SU-DHL-6 (cell line): ENCODE results near the gene RANBP9.
A peak's percentile ranks its signal among the peaks of the same experiment; 100 is the strongest.

Experiments used
- EZH2phosphoT487 ChIP-seq: fragments of 200-600 bp; sonication (generic), shearing (Covaris generic); conservative IDR thresholded peaks from 2 replicates; pipeline ENCODE4 v1.6.1; 2018; ENCODE audit warnings: mild to moderate bottlenecking, antibody characterized with exemption, low read length, moderate library complexity, mixed read lengths
- TF ChIP-seq, protein P1 (sequence below): fragments of 200-600 bp; sonication (generic); IDR thresholded peaks from one replicate; pipeline ENCODE4 v1.5.1; 2017; ENCODE audit warnings: antibody characterized with exemption, mild to moderate bottlenecking, low read length, moderate library complexity; ENCODE audit not compliant: insufficient read depth, poor library complexity, severe bottlenecking

DNA sequence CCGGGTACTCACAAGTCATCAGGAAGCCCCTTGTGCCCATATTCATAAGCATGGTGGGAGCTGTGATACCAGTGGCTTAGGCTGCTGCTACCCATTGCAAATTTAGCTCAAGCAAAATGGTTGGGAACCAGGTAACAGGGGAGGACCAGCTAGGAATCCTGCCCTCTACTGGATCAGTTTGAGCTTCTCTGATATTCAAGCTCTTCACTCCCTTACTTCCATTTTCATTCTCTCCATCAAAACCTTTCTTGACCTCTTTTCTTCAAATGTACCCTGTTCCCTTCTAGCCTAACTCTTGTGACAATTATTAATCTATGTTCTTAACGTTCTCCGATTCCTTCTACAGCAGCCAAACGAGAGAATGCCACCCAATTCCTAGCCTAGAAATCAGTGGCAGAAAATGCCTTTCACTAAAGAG lies 86.8 kb downstream of the RANBP9 start:
- TF ChIP-seq, protein P1, sequence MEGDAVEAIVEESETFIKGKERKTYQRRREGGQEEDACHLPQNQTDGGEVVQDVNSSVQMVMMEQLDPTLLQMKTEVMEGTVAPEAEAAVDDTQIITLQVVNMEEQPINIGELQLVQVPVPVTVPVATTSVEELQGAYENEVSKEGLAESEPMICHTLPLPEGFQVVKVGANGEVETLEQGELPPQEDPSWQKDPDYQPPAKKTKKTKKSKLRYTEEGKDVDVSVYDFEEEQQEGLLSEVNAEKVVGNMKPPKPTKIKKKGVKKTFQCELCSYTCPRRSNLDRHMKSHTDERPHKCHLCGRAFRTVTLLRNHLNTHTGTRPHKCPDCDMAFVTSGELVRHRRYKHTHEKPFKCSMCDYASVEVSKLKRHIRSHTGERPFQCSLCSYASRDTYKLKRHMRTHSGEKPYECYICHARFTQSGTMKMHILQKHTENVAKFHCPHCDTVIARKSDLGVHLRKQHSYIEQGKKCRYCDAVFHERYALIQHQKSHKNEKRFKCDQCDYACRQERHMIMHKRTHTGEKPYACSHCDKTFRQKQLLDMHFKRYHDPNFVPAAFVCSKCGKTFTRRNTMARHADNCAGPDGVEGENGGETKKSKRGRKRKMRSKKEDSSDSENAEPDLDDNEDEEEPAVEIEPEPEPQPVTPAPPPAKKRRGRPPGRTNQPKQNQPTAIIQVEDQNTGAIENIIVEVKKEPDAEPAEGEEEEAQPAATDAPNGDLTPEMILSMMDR, result peak; percentile 75
- TF ChIP-seq EZH2phosphoT487, result no peak
